ENCODE data around the gene BBS9. TPM values are rescaled to one million over a fixed set of nuclear protein-coding genes. Genes with fewer than 3 reads are reported as not detected.

Gene BBS9
- total RNA-seq, 4 donors from 2014 or later = 22.0 to 72.5 (median 35.9) TPM

- H3K4me3 ChIP-seq = no peak overlapping the region
- no peaks in the 10 kb centered on the region for H3K27me3 ChIP-seq
- no peaks in the 10 kb centered on the region for H3K9me3 ChIP-seq
- H3K4me1 ChIP-seq = no peaks in the 10 kb centered on the region
- TF ChIP-seq POLR2A (IDR thresholded peaks at IDR 0.05) (no peak), CTCF (IDR thresholded peaks at IDR 0.05) (no peak), EP300 (IDR thresholded peaks at IDR 0.05) (no peak)
- WGBS, 2 donors = 83% methylated on average over 3 of the region's 3 CpGs
- DNase-seq (ENCODE audit: low spot score in 2 of 2) = no peak
- H3K27ac ChIP-seq = no peak overlapping the region
- no peaks in the 10 kb centered on the region for H3K36me3 ChIP-seq
Measured at GRCh38 chr7:33334349-33334748, 205.0 kb downstream of the BBS9 start.

- 69 to 80% methylated on average over 2 of the region's 2 CpGs for WGBS, 2 donors
- no peak overlapping the region for H3K27ac ChIP-seq
- no peaks in the 10 kb centered on the region for H3K4me1 ChIP-seq
- H3K9me3 ChIP-seq = no peaks in the 10 kb centered on the region
- no peak for DNase-seq (ENCODE audit: low spot score in 2 of 2)
- TF ChIP-seq POLR2A (IDR thresholded peaks at IDR 0.05) = no peak
- TF ChIP-seq EP300 (IDR thresholded peaks at IDR 0.05) = no peak
- no peak for TF ChIP-seq CTCF (IDR thresholded peaks at IDR 0.05)
- H3K4me3 ChIP-seq = no peak overlapping the region
- H3K36me3 ChIP-seq = peaks cover 0 to 8% (median 0%) of the 10 kb centered on the region in 3 donors
- no peaks in the 10 kb centered on the region for H3K27me3 ChIP-seq
Measured at GRCh38 chr7:33336820-33337219, 207.5 kb downstream of the BBS9 start.

GRCh38 chr7:33339074-33339790 lies 209.9 kb downstream of the BBS9 start:
- Histone ChIP-seq H3K27ac (no peak overlapping the region), H3K9me3 (no peaks in the 10 kb centered on the region), H3K4me3 (no peak overlapping the region), H3K36me3 (peaks cover 0 to 11% (median 0%) of the 10 kb centered on the region in 3 donors), H3K4me1 (no peaks in the 10 kb centered on the region), H3K27me3 (no peaks in the 10 kb centered on the region)
- no peak for TF ChIP-seq CTCF (IDR thresholded peaks at IDR 0.05)
- WGBS, 2 donors = 70 to 71% methylated on average over 3 of the region's 3 CpGs
- DNase-seq (ENCODE audit: low spot score in 2 of 2) = no peak

- 94 to 96% methylated on average over 3 of the region's 3 CpGs for WGBS, 2 donors
Measured at GRCh38 chr7:33346055-33346454, 216.7 kb downstream of the BBS9 start.

More at GRCh38 chr7:33346055-33346454, 216.7 kb downstream of the BBS9 start:
- Histone ChIP-seq H3K4me3 (no peak overlapping the region), H3K36me3 (peaks cover 0 to 43% (median 0%) of the 10 kb centered on the region in 3 donors), H3K9me3 (no peaks in the 10 kb centered on the region), H3K4me1 (no peaks in the 10 kb centered on the region), H3K27ac (no peak overlapping the region), H3K27me3 (no peaks in the 10 kb centered on the region)
- TF ChIP-seq EP300 (IDR thresholded peaks at IDR 0.05) (no peak), POLR2A (IDR thresholded peaks at IDR 0.05) (no peak), CTCF (IDR thresholded peaks at IDR 0.05) (no peak)
- no peak for DNase-seq (ENCODE audit: low spot score in 2 of 2)

All from tibial nerve (tissue), 4 donors.